Activated B cell treated with CpG ODN at 0.5 μM for 24 hours (primary cell): ENCODE results near the gene SEC62. TPM values are rescaled to one million over a fixed set of nuclear protein-coding genes. Genes with fewer than 3 reads are reported as not detected.

Source experiments
- ATAC-seq: fragments of 200-7000 bp; cut with Tn5 transposase; one replicate; pipeline ENCODE4 v1.10.0; 2021; ENCODE audit warnings: low read depth, mild to moderate bottlenecking, moderate library complexity
- CTCF ChIA-PET: fragments of 350-600 bp; sonication (Branson Sonifier 250); formaldehyde crosslinking; loops from one replicate; lab custom pipeline; 2021; ENCODE audit warnings: antibody characterized with exemption; lab: Charles Lee
- POLR2A ChIA-PET: fragments of 350-600 bp; sonication (Branson Sonifier 250); formaldehyde crosslinking; loops from one replicate; lab custom pipeline; 2021; ENCODE audit warnings: antibody characterized with exemption; lab: Charles Lee
- DNase-seq: peaks from one replicate; pipeline ENCODE4 v3.0.0; 2022
- H3K27ac Mint-ChIP-seq: one replicate; pipeline ENCODE4 v1.8.0; 2020; ENCODE audit warnings: mixed read lengths
- H3K27me3 Mint-ChIP-seq: one replicate; pipeline ENCODE4 v1.8.0; 2021; ENCODE audit warnings: mixed read lengths
- H3K36me3 Mint-ChIP-seq: one replicate; pipeline ENCODE4 v1.8.0; 2021; ENCODE audit warnings: low read depth, mixed read lengths
- H3K4me1 Mint-ChIP-seq: one replicate; pipeline ENCODE4 v1.8.0; 2021; ENCODE audit warnings: mixed read lengths
- H3K4me3 Mint-ChIP-seq: one replicate; pipeline ENCODE4 v1.8.0; 2020; ENCODE audit warnings: mild to moderate bottlenecking, mixed read lengths
- H3K9me3 Mint-ChIP-seq: one replicate; pipeline ENCODE4 v1.8.0; 2020; ENCODE audit warnings: mixed read lengths
- CTCF ChIP-seq: fragments of 200-600 bp; IDR thresholded peaks from one replicate; pipeline ENCODE4 v1.8.0; 2022; ENCODE audit warnings: antibody characterized with exemption, mild to moderate bottlenecking
- intact Hi-C: fragments of 100-400 bp; cut with micrococcal nuclease; formaldehyde crosslinking; loops from one replicate; pipeline ENCODE4 v1.15.1; 2024
- total RNA-seq: library from RNA; stranded (reverse); gene quantifications from 2 replicates; pipeline ENCODE4 v1.2.3, GENCODE V29; 2022

SEC62 gene
- total RNA-seq, 1 donor from 2014 or later, result 165 TPM

GRCh38 chr3:169984292-169984691, 17.7 kb downstream of the SEC62 start:
- H3K27ac Mint-ChIP-seq, result peak overlapping the region; percentile 47
- H3K4me1 Mint-ChIP-seq, result peaks cover 30% of the 10 kb centered on the region
- no peaks in the 10 kb centered on the region for H3K9me3 Mint-ChIP-seq
- H3K4me3 Mint-ChIP-seq, result no peak overlapping the region
- TF ChIP-seq CTCF, result no peak
- ChIA-PET CTCF (no interaction called here), POLR2A (interaction anchor here (1.0 to 2.0 kb wide), 3 partner anchors 14 to 30 kb away, joined by 3 to 8 read pairs (median 4); partner anchors contain the start of gene SEC62)
- intact Hi-C loops, result no loop called here
- H3K27me3 Mint-ChIP-seq, result no peaks in the 10 kb centered on the region
- peaks cover 84% of the 10 kb centered on the region for H3K36me3 Mint-ChIP-seq
- ATAC-seq, result no peak
- DNase-seq, result no peak

- H3K27me3 Mint-ChIP-seq, result no peaks in the 10 kb centered on the region
- H3K36me3 Mint-ChIP-seq, result peaks cover 71% of the 10 kb centered on the region
- ChIA-PET CTCF (no interaction called here), POLR2A (interaction anchor here (0.9 kb wide), 1 partner anchor 45 kb away, joined by 3 read pairs; no protein-coding TSS in a partner anchor)
- peaks cover 6% of the 10 kb centered on the region for H3K4me1 Mint-ChIP-seq
- intact Hi-C loops, result no loop called here
- H3K4me3 Mint-ChIP-seq, result no peak overlapping the region
- H3K9me3 Mint-ChIP-seq, result peaks cover 2% of the 10 kb centered on the region
- no peak overlapping the region for H3K27ac Mint-ChIP-seq
- DNase-seq (no peak), ATAC-seq (no peak)
- no peak for TF ChIP-seq CTCF
Measured at GRCh38 chr3:169990431-169990830, 23.8 kb downstream of the SEC62 start.

- no peak overlapping the region for H3K4me3 Mint-ChIP-seq
- DNase-seq (no peak), ATAC-seq (no peak)
- no peaks in the 10 kb centered on the region for H3K27me3 Mint-ChIP-seq
- intact Hi-C loops, result no loop called here
- peaks cover 12% of the 10 kb centered on the region for H3K4me1 Mint-ChIP-seq
- CTCF ChIA-PET, result no interaction called here
- no peak overlapping the region for H3K27ac Mint-ChIP-seq
- peaks cover 67% of the 10 kb centered on the region for H3K36me3 Mint-ChIP-seq
- peaks cover 2% of the 10 kb centered on the region for H3K9me3 Mint-ChIP-seq
- POLR2A ChIA-PET, result interaction anchor here (1.0 kb wide), 1 partner anchor 62 kb away, joined by 5 read pairs; no protein-coding TSS in a partner anchor
- TF ChIP-seq CTCF, result no peak
Measured at GRCh38 chr3:169992156-169992555, 25.5 kb downstream of the SEC62 start.

- H3K9me3 Mint-ChIP-seq, result peaks cover 2% of the 10 kb centered on the region
- H3K36me3 Mint-ChIP-seq, result peaks cover 67% of the 10 kb centered on the region
Measured at GRCh38 chr3:169992781-169993180, 26.2 kb downstream of the SEC62 start.

GRCh38 chr3:169993761-169994160, 27.2 kb downstream of the SEC62 start:
- no peak overlapping the region for H3K27ac Mint-ChIP-seq
- no peak for TF ChIP-seq CTCF
- CTCF ChIA-PET, result no interaction called here
- ATAC-seq, result no peak
- peaks cover 2% of the 10 kb centered on the region for H3K9me3 Mint-ChIP-seq
- no peak for DNase-seq
- H3K4me1 Mint-ChIP-seq, result peaks cover 17% of the 10 kb centered on the region
- intact Hi-C loops, result no loop called here
- H3K27me3 Mint-ChIP-seq, result no peaks in the 10 kb centered on the region
- no peak overlapping the region for H3K4me3 Mint-ChIP-seq
- POLR2A ChIA-PET, result interaction anchor here (1.0 kb wide), 1 partner anchor 21 kb away, joined by 5 read pairs; no protein-coding TSS in a partner anchor
- peaks cover 66% of the 10 kb centered on the region for H3K36me3 Mint-ChIP-seq

More at GRCh38 chr3:169992781-169993180, 26.2 kb downstream of the SEC62 start:
- no peak for DNase-seq
- H3K27me3 Mint-ChIP-seq, result no peaks in the 10 kb centered on the region
- peaks cover 12% of the 10 kb centered on the region for H3K4me1 Mint-ChIP-seq
- ChIA-PET POLR2A (interaction anchor here (1.0 kb wide), 1 partner anchor 62 kb away, joined by 5 read pairs; no protein-coding TSS in a partner anchor), CTCF (no interaction called here)
- no peak overlapping the region for H3K4me3 Mint-ChIP-seq
- intact Hi-C loops, result no loop called here
- no peak for ATAC-seq
- no peak for TF ChIP-seq CTCF
- H3K27ac Mint-ChIP-seq, result peak overlapping the region; percentile 30
